GM08714 (cell line): Measurements from ENCODE around the gene TTLL11.

Experiments
- H3K4me3 ChIP-seq: fragments of 200-500 bp; sonication (Bioruptor generic); 2 replicates; pipeline ENCODE4 v1.5.1; 2014; ENCODE audit warnings: mild to moderate bottlenecking, low read length, inconsistent platforms
- ZNF274 ChIP-seq: IDR thresholded peaks from 2 replicates; pipeline ENCODE4 v1.6.1; 2012; ENCODE audit warnings: mild to moderate bottlenecking, low read depth, low read length

Gene TTLL11

DNA sequence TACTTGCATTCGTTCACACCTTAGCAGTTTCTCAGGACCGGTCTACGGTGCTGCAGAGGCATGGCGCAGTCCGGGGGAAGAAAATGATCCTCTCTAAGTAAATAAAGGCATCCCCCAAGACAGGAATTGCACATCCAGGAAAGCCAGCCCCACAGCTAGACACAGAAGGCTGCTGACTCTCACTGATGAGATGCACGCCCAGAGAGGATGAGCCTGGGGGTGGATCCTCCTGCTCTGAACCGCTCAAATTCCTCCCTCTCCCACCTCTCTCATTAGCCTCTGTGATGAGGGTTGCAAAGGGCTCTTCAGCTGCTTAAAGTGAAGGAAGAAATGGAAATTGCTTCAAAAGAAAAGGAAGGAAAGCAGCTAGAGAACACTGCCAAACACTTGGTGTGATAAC, 132.4 kb downstream of the TTLL11 start:
- no peak overlapping the region for H3K4me3 ChIP-seq

GRCh38 chr9:121958530-121958929, 134.6 kb downstream of the TTLL11 start:
- H3K4me3 ChIP-seq: no peak overlapping the region
- TF ChIP-seq ZNF274: no peak

More for the DNA sequence above, 132.4 kb downstream of the TTLL11 start:
- no peak for TF ChIP-seq ZNF274

DNA sequence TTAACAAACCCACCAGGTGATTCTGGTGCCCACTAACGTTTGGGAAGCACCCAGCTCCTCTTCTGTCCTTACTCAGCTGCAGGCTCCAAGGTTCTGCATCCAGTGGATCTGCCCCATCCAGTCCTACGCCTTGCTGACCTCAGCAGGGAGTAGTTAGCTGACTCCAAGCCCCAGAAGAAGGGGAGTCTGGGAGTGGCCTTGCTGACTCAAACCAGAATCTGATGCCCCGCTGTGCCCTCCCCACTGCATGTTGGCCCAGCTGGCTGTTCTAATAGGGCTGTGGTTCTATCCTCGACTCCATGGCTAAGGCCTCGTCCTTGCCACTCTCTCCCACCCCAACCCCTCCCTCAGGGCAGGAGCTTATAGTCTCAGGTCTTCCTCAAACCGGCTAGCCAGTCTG, 136.3 kb downstream of the TTLL11 start:
- TF ChIP-seq ZNF274: no peak

GRCh38 chr9:121955649-121956048, 137.5 kb downstream of the TTLL11 start:
- no peak for TF ChIP-seq ZNF274
- no peak overlapping the region for H3K4me3 ChIP-seq

More for the DNA sequence above, 136.3 kb downstream of the TTLL11 start:
- no peak overlapping the region for H3K4me3 ChIP-seq

DNA sequence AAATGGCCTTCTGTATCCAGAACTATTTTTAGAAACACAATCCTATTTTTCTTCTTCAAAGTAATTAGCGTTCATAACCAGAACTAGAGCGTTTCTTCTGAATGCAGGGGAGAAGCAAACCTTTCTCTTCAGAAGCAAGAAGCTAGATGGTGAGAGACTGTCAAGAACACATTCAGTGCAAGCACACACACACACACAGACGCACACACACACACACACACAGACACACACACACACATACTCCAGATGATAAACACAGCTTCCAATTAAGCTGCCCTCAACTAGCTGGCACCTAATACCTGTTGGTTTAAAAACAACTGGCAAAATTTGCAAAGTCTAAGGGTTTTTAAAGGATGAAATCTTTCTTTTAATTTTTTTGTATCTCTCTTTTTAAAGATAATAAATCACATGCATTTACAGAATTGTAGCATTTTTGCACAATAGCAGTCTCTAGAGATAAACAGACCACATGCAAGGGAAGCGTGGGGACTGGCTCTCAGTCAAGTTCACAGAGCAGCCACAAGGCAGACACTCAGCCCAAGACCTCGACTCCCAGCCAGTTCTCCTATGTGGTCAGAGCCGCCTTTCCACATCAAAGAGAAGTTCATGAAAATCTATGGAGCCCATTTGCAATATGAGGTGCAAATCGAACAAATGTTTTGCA, 138.5 kb downstream of the TTLL11 start:
- no peak for TF ChIP-seq ZNF274
- H3K4me3 ChIP-seq: no peak overlapping the region

GRCh38 chr9:121952611-121953010, 140.5 kb downstream of the TTLL11 start:
- no peak overlapping the region for H3K4me3 ChIP-seq
- no peak for TF ChIP-seq ZNF274

DNA sequence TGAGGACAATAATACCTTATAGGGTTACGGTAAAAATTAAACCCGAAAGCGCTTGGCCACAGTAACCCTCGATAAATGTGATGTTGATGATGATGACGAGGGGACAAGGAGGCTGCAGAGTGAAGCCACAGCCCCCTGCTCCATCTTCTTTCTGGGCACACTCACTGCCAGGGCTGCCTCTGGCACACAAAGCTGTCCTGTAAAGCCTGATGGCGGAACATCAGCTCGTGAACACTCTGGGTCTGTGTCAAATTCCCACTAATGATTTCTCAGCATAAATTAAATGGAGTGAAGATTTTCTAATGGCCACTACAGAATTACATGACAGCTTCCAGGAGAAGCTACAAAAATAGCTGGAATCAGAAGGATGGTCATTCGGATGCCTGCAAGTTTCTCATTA, 142.2 kb downstream of the TTLL11 start:
- H3K4me3 ChIP-seq: no peak overlapping the region
- no peak for TF ChIP-seq ZNF274

- H3K4me3 ChIP-seq: no peak overlapping the region
- no peak for TF ChIP-seq ZNF274
Observed at GRCh38 chr9:121950441-121950840, 142.7 kb downstream of the TTLL11 start.

- no peak for TF ChIP-seq ZNF274
- H3K4me3 ChIP-seq: no peak overlapping the region
Observed at GRCh38 chr9:121949766-121950165, 143.3 kb downstream of the TTLL11 start.

DNA sequence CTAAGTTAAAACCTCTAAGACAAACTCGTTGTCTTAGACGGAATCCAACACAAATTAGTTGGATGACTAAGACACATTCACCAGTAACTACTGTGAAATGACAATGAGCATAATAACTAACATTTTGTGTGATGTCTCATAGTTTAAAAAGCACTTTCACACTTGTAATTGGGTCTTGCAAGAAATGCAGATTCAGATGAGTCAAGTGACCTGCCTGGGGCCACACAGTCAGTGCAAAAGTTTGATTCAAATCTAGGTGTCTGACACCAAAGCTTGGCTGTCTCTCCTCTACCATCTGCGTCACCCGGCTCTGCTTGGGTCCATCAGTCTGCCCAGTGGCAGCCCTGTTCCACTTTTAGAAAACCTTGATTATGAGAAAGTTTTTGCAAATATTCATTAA, 143.7 kb downstream of the TTLL11 start:
- TF ChIP-seq ZNF274: no peak
- no peak overlapping the region for H3K4me3 ChIP-seq

GRCh38 chr9:121947775-121948174, 145.3 kb downstream of the TTLL11 start:
- no peak overlapping the region for H3K4me3 ChIP-seq
- no peak for TF ChIP-seq ZNF274

DNA sequence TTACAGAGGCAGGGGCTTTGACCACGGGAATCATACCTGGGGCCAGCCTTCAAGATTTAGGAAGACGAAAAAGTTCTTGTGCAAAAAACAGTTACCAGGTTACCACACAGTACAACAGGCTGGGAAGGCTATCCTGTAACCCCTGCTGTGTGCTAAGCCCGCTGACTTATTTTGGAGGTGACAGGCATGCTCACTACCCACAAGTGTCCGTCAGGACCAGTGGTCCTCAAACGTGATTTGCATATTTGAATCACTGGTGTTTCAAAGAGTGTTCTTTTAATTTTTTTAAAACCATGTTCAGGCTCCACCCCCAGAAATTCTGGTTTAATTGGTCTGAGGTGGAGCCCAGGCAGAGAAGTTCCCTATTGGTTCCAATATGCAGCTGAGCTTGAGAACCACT, 146.6 kb downstream of the TTLL11 start:
- H3K4me3 ChIP-seq: no peak overlapping the region
- TF ChIP-seq ZNF274: no peak

- TF ChIP-seq ZNF274: no peak
Observed at GRCh38 chr9:121945849-121946248, 147.3 kb downstream of the TTLL11 start.

GRCh38 chr9:121945281-121945680, 147.8 kb downstream of the TTLL11 start:
- no peak overlapping the region for H3K4me3 ChIP-seq
- TF ChIP-seq ZNF274: no peak

More at GRCh38 chr9:121945849-121946248, 147.3 kb downstream of the TTLL11 start:
- no peak overlapping the region for H3K4me3 ChIP-seq

- TF ChIP-seq ZNF274: no peak
- H3K4me3 ChIP-seq: no peak overlapping the region
Observed at GRCh38 chr9:121944711-121945191, 148.4 kb downstream of the TTLL11 start.

- H3K4me3 ChIP-seq: no peak overlapping the region
- TF ChIP-seq ZNF274: no peak
Observed at GRCh38 chr9:121943463-121943862, 149.6 kb downstream of the TTLL11 start.

DNA sequence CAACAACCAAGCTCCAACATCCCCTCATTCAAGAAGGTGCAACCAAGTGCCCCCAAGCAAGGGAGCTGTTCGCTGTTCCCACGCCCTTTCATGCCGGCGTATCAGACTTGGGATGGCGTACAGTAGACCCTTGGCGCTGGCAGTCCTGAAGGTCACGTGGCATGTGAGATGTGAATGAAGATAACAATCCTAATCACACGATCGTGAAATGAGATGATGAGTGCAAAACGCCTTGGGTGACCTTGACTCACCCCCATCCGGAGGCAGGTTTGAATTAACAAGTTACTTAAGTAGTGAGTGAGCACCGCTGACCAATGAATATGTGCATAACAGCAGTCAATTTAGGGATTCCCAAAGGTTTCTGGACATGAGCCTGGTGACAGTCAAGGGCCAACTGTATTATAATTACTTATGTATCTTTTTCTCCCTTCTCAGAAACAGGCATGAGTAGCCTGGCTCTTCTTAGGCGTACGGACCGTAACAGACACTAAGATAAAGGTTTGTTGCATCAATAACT, 150.2 kb downstream of the TTLL11 start:
- TF ChIP-seq ZNF274: no peak
- H3K4me3 ChIP-seq: no peak overlapping the region
